NCI-H2227 (cell line): Measurements from ENCODE around the gene PRKD2.

Experiments used
- DNase-seq: peaks from one replicate; lab custom pipeline; 2025; ENCODE audit not compliant: unreplicated experiment; lab: John Stamatoyannopoulos, UW

The PRKD2 gene

DNA sequence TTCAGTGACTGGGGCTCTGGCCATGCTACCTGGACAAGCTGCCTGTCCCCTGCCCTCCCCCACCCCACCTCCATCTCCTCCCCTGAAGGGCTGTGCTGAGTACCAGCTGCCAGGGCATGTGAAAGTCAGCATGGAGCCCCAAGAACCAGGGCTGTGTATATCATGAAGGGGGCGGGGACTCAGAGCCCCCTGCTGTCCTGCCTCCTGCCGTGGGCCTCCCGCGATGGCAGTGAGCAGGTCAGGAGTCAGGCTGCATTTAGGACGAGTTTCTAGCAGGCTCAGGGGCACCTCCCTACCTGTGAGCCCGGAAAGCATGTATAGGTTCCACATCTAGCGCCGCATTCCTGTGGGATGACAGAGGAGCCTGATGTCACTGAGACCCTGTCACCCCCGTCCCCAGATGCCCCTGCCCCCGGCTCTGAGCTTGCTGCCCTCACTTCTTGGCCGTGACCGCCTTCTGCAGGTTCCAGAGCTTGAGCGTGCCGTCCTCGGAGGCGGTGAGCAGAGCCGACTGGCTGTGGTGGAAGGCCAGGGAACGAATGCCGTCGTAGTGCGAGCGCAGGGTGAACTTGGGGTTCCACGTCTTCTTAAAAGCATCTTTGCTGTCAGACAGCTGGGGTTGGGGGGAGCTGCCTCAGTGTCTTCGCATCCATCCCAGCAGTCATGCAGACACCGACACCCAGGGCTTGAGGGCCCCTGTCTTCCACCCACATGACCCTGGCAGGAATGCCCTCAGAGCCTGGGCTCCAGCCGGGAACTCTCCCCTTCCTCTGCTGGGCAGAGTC lies 8.3 kb upstream of the PRKD2 start:
- no peak for DNase-seq

DNA sequence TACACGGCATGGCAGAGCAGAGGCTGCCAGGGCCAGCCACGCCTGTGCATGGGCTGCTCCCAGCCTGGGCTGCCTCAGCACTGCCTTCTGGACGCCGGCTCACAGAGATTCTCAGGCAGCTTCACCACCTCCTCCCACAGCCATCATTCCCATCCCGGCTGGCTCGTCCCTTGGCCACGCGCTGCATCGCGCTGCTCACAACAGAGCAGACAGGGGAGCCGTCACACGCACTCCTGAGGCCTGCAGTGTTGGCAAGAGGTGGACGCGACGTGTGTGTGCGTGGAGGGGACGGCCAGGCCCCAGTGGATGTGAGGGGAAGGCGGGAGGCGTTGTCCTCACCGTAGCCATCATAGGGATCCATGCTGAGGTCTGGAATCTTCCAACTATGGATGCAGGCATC lies 7.6 kb upstream of the PRKD2 start:
- peak; percentile 49 for DNase-seq

DNA sequence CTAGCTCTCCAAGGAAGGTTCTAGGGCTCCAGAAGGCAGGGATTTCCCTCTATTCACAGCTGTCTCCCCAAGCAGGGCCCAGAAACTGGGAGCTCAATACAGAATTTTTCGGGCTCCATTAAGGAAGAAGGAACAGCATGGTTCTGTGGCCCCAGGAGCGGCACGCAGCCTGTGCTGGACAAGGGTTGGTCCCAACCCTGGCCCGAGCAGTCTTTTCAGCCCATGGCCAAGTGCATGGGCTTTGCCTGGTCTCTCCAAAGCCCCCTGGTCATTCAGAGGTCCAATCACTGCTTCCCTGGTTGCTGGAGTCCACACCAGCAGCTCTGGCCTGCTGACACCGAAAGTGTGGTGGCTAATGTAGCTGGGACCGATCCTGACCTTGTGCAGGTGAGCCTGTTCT lies 6.6 kb upstream of the PRKD2 start:
- no peak for DNase-seq

DNA sequence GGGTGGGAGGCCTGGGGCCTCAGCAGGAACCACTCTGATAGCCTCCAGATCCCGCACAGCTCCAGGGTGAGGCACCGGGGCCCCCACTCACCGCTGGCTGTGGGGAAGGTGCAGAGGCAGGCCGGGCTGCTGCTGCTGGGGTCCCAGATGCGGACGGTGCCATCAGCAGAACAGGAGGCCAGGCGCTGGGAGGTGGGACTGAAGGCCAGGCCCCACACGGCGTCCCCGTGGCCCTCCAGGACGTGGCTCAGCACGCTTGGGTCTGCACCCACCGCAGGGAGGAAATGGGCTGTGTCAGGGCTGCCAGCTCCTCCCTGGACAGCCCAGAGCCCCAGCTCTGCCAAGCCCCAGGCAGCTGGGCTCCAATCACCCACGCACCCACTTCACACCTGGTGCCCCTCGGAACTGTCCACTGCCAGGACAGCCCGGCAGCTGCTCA lies 6.1 kb upstream of the PRKD2 start:
- no peak for DNase-seq

DNA sequence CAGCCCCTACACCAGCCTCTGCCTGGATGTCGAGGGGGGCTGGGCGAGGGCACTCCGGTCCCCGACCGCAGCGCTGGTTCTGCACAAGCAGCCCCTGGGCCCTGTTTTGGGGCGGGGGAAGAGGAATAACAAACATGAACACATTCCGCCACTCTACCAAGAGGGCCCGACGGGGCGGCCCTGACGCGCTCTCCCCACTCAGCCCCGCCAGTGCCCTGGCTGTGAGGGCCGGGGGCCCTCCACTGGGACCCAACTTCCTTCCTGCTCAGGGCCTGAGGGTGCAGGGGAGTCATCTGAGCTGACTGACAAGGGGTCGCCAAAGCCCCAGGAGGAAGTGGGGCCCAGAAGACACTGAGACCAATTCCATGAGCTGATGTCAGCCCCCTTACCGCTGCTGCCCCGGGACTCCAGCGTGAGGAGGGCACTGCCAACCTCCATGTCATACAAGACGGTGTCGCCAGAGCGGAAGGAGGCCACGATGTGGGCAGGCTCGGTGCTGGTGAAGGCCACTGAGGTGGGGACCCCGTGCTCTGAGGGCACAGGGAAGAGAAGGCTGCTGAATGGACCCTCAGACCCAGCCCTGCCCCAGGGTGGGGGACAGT lies 5.6 kb upstream of the PRKD2 start:
- no peak for DNase-seq

DNA sequence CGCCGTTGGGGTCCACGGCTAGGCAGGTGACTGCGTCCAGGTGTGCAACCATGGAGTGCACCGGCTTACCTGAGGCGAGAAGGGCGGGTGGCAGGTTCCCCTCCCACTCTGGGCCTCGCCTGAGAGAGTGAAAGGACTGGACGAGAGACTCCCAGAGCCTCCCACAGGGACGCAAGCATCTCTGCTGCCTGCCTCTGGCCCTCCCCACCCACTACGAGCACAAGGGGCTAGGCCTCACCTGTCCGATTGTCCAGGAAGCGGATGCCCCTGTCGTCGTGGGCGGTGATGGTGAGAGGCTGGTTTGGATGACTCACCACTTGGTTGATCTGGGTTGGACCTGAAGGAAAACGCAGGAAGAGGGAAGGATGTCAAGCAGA lies 5.1 kb upstream of the PRKD2 start:
- DNase-seq = no peak

DNA sequence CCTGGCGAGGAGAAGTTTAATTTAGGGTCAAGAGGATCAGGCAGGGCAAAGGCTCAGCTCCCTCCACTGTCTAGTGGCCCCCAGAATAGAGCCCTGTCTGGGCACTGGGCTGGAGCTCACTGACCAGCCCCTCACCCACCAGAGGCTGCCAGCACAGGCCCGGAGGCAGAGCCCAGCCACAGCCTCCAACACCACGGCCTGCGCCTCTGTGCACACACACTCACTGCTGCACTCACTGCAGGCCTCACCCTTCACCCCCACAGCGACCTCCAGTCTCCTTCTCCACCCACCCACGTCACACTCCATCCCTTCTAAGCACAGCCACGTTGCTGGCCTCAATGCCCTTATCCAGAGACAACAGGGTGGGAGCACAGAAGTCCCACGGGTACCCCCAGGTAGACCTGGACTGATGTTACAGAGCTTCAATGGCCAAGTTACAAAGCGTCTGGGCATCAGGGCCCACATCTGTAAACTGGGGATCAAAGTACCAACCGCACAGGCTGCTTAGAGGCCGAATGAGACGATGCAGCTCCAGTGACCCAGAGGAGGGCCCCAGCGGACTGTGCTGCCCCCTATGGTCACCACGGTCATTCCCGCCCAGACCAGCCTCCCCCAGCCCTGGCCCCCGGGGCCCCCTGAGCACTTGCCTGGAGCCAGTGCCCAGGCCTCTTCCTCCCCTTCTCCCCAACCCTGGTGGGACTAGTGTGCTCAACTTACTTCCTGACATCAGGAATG lies 4.5 kb upstream of the PRKD2 start:
- DNase-seq = no peak

DNA sequence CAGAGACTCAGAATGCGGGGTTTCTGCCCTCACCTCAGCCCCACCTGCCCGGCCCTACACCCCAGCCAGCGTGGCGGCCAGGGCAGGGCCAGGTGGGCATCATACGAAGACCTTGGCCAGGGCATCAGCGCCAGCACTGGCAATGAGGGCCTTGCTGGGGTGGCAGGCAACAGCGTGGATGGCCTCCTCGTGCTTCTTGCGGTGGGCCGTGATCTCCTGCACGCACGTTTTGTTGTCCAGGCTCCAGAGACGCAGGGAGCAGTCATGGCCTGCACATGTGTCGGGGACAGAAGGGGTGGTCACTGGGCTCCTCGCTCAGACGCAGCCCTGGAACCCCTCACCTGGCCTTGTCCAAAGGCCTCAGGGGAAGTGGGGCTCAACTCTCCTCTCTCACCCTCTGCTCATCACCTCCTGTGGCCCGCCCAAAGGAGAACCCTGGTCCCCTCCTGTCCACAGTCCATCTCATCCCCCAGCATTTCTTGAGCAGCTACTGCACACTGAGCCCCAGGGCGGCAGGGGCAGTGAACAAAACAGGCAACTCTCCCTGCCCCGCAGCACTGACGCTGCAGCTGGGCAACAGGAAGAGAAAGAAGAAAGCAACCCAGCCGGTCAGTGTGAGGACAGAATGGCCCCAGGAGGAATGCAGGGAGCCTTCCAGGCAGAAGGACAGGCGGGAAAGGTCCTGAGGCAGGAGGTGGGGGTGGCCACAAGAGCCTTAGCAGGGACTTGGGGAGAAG lies 3.8 kb upstream of the PRKD2 start:
- no peak for DNase-seq

DNA sequence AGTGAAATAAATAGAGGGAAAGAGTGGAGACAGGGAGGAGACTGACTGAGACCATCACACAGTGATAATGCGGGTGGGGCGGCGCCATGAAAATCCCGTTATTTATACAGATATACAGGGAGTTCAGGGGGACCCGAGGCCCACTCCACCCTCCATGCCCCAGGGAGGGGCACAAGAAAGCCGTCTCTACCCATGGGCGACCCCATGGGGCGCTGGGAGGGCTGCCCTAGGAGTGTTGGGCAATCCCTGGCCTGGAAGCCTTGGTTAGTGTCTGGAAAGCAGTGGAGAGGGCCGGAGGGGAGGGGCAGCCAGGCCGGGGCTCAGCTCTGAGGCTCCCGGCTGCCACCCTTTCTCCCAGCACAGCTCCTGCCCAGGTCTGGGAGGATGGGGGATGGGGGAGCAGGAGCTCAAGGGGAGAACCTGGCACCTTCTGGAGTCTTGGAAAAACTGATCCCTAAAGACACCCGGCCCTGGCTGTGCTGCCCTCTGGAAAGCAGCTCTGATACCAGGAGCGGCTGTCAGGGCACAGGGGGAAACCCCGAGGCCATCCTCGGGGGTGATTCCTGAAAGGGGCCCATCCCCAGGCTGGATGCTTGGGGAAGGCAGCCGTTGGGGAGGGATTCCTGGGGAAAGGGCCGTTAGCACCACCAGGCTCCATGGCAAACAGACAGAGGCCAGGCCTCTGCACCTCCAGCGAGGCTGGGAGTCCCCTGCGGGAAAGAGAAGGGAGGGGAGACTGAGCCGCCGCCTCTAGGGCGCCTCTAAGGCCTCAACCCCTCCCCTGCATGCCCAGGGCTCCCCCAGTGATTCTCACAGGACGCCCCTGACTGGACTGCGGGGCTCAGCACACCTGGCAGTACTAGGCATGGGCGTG lies 3.0 kb upstream of the PRKD2 start:
- no peak for DNase-seq

DNA sequence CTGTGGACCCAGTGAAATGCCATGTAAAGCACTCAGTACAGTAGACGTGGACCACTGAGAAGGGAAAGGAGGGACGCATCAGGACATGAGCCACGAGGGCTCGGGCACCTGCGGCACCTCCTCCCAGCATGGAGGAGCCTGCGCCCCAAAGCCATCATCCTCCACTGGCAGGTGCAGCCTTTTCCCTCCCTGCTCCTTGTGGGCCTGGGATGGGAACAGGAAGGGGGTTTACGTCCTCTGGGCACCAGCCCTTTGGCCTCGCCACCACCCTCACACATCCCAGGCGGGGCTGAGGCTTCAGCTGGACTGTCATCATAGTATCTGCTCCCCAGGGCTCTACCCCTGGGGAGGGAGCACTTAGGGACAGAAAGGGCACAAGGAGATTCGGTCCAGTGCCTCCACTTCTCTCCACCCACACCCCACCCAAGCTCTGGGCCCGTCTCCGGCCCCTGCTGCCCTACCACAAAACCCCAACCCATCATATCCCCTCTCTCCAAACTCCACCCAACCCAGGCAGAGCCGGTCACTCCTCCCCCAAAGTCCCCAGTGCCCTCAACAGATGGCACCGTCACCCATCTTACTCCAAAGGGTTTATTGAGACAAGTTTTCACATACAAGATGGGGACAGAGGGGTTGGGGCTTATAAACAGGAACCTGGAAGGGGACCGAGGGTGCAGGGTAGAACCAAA lies 2.2 kb upstream of the PRKD2 start:
- DNase-seq = no peak

DNA sequence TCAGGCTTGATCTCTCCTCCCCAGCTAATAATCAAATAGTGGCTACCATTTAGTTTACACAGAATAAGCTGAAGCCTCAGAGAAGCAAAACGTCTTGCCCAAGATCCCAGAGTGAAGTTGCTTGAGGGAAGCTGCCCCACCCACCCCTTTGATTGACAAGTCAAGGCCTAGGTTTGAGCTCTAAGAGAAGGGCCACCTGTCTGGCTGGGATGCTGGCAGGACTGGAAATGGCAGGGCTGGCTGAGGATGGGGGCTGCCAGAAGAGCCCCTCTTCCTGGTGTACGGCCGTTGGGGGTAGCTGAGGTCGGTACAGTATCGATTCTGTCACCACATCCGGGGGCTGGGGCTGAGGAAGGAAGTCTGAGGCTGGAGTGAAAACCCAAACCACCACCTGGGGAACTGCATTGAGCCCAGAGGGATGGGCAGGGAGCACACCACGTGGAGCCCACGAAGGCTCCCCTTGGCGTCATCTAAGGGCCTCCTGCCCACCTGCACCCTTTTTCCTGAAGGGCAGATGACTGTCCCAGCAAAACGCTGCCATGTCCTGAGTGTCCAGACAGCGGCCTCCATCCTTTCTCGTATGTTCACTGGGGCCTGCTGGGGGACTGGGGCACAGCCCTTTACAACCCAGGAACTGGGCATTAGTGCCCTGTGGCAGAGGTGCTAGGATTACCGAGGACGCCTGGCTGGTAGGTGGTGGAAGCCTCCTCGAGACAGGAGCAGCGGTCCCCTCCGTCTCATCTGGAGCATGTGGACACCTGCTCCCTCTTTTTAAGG lies 1.4 kb upstream of the PRKD2 start:
- no peak for DNase-seq

DNA sequence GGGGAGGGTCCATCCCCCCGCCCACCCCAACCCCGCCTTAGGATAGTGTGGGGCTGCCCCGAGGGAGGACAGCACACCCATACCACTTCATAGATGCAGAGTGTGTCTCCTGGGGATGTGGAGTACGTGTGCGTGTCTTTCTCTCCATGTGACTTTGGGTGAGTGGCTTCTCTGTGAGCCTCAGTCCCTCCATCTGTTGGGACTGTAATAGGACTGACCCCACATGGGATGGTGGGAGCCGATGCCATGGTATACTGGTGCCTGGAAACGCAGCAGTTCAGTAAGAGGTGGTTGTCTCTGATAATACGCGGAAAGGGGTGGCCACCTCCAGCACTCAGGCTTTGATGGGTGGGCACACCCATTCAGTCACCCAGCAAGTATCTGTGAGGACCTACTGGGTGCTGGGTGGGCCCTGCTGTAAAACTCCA lies 816 bp upstream of the PRKD2 start:
- no peak for DNase-seq

DNA sequence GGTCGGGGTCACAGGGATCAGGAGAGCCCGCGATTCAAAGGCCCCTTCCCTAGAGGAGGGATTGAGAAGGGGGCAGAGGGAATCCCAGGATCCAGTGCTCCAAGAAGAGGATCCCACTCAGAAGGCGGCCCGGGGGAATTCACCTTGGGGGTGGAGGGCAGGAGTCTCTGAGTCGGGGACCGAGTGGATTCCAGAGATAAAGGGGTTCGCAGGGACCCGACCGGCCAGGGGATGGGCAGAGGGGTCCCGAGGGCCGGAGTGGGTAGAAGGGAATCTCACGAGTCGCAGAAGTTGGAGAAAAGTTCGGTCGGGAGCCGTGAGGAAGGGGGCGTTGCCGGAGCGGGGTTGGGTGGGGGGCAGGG lies 261 bp downstream of the PRKD2 start:
- no peak for DNase-seq

DNA sequence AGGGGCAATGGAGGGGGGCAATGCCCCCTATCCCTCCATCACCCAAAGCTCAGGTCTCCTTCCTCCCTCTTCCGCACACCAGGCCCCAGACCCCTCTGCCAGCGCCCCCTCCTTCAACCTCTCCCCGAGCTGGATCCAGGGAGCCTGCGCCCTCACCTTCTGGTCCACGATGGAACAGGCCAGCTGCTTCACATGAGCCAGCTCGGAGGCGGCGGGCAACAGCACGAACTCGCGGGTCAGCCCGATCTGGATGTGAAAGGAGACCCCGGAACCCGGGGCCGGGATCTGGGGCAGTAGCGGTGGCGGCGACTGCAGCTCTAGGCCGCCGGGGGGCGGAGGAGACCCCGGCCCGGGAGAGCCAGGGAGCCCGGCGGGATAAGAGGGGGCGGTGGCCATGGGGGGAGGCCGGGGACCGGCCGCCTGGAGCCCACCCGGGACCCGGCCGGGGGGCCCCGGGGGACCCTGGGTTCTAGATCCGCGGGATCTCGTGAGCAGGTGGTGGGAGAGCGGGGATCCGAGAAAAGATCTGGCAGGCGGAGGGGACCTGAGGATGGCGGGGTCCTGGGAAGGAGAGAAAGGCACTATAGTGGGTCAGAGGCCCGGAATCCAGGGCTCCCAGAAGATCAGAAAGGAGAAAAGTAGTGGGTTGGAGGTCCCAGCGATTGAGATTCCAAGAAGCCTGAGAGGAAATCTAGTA lies 791 bp downstream of the PRKD2 start:
- peak; percentile 38 for DNase-seq

DNA sequence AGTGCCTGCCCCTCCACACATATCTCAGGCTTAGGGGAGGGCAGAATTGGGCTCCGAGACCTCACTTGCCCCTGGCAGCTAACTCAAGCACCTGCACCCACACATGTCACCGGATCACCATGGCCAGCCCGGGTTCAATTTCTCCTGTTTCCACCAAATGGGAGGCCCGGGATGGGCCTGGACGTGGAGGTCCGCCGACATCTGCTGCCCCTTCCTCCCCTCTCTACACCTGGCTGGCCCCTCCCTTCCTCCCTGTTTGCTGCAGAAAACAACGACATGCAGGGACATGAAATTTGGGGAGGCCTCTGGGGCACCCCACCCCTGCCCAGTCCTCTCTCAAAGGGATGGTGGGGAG lies 1.3 kb downstream of the PRKD2 start:
- no peak for DNase-seq

DNA sequence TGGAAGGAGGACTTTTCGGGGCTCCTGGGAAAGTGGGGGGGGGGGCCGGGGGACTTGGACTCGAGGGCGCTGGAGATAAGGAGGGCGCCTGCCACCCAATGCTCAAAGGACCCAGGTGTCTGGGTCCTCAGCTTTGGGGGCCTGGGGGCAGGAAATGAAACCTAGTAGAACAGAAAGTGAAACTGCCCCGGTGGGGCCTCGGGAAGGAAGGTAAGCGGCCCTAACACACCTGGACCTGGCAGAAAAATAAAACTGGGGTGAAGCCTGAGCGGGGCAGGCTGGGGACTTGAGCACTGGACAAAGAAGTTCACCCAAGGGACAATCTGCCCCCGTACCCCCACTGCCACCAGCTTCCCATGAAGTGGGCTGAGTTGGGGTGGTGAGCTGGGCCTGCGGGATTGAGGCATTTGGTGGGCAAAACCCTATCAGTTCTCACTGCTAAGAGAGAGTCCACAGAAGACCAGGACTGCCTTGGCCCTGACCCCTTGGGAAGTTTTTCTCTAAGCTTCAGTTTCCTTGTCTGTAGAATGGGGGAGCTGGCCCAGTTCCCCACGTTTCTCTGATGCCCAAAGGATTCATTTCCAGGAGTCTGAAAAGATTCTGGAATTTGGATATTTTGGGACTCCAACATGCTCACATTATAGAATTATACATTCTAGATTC lies 2.3 kb downstream of the PRKD2 start:
- DNase-seq = no peak

DNA sequence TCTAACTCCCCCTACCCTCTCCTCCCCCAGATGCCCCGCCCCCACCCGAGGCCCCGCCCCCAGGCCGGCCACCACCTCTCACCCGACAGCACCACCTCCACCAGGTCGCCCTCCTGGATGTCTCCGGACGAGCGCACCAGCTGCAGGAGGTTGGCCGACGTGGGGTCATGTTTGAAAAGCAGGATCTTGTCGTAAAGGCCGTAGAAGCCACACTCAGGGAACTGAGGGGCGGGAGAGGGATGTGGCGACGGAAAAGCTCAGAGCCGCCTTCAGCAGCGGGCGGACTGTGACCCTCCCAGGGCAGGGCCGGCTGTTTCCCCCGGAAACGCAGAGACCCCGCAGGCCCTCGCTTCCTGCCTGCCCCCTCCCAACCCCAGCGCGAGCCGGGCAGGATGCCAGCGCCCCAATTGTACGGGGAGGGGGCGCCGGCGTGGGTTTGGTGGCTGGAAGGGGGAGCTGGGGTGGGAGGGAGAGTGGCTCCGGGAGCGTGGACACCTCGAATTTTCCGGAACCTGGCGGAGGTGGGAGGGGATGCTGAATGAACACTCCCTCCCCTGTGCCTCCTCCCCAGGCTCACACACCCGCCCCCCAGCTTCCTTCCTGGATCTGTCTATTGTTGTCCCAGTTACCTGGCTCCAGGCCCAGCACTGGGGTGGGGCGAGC lies 3.0 kb downstream of the PRKD2 start:
- peak; percentile 71 for DNase-seq
